Measurements from ENCODE around the gene PLD6.

PLD6 gene

DNA sequence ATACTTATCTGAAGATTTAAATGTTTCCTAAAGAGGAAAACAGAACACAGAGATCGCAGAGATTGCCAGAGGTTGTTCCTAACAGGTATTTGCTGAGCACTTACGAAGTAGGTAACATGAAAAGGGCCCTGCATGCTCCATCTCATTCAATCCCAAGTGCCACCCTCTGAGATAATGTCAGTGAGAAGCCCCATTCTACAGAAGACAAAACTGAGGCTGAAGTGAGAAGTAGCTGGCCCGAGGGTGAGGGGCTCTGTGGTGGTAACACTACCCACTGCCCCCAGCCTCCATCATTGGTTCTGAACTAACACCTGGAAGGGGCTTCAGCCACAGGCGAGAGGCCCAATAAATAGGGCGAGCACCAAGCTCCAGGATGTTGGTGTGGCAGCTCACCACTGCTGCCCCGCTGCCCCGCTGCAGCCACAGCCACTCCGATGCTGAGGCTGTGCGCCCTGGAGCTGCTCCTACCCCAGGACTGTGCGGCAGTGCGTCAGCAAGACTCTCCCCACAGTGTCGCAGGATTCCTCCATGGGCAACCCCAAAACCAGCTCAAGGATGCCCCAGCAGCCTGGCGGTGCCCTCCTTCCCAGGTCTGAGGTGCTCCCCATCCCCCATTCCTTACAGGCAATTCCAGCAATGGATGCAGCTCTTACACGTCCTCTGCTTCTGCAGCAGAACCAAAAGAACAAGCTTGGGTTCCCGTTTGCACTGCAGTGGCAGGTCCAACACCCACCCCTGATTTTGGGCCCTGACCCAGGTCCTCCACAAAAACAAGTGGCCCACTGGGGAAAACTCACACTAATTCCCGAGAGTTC, 20.5 kb upstream of the PLD6 start:
- FAIRE-seq, result no peak

DNA sequence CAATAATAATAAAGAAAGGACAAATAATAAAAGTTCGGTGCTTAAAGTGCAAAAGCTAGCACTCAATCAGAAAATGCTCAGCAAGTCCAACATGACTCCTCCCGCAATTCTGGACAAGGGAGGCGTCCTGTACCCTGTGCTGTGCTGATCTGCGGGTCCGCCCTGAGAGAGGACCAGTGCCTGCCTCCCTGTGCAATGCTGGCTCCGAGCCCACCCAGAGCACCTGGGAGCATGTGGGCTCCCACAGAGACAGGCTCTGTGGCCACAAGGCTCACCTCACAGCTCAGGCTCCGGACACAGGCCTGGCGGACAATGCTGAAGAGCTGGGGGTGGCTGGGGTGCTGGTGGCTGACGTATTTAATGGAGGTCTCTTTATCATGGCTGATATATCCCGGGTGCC, 19.8 kb upstream of the PLD6 start:
- no peak for FAIRE-seq

DNA sequence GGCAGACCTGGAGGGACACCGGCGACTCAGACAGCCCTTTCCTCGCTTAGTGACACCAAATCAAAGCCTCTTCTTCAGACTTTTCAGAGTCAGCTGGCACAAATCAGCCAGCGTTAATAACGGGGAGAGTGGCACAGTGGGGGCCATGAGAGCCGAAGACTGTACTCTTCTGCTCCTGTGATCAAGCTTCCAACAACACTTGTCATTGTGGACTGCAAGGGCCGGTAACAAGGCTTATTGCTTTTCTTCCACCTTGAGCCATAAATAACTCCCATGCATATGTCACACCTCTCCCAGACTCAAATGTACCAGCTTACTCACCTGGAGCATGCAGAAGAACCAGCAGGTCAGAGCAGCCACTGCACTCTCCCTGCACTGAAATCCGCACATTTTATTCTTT, 18.0 kb upstream of the PLD6 start:
- no peak for FAIRE-seq

DNA sequence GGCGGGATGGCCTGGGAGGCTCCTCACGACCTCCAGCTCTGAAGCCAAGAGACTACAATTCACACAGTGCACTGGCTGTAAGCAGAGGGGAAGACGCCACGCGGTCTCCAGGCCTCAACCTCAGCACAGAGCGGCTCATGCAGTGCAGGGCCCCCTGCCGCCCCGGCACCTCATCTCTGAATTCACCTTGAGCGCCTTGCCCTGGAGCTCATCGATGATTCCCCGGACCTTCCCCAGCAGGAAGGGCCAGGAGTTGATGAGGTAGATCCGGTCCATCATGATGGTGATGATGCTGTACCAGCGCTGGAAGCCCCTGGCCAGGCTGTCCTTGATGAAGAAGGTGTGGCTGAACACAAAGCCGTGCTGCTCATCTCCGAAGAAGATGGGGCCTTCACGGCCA, 17.6 kb upstream of the PLD6 start:
- FAIRE-seq, result no peak

DNA sequence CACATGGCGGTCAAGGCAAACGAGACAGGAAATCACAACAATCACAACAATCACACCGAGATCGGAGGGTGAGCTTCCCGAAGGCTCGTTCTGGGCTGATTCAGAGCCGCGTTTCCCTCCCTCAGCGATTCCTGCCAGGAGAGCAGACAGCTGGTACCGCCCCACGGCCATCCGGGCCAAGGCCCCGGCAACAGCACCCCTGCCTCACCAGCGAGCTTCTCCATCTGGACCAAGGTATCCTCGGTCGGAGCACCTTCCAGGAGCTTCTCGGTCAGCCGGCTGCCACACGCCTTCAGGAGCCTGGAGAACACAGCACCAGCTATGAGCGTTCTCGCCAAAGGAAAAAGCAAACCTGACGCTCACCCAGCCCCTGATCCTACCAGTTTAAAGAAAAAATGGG, 15.2 kb upstream of the PLD6 start:
- no peak for FAIRE-seq

DNA sequence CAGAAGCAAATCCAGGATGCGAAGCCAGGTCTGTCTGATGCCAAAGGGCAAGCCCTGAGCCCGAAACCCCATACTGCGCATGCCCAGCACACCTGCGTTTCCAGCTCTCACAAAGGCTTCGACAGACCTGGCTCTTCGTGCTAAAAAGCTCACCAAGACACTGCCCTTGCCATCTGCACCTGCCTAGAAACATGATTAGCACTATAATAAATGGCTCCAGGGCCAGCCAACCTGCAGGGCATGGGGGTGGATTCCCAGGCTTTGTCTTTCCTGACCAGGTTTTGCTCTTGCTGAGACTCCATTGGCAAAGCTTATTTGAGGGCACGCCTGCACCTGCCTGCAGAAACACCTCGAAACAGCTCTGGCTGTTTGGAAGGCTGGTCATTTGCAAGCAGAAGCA, 14.4 kb upstream of the PLD6 start:
- FAIRE-seq, result no peak

DNA sequence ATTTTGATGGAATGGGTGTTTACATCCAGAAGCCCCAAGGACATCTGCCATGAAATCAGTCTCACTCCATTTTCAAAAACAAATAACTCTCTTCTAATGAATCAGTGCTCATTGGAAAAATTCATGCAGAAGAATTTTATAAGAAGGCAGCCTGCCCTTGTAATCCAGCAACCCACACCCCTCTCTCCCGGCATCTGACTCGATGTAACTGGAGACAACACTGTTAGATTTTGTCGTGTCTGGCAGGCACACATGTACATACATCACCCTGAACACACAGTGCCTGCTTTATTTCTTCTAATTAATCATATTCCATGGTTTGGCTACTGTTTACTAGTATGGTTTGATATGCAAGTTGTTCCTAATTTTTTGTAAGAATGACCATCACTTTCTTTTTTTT, 11.9 kb upstream of the PLD6 start:
- FAIRE-seq, result no peak

DNA sequence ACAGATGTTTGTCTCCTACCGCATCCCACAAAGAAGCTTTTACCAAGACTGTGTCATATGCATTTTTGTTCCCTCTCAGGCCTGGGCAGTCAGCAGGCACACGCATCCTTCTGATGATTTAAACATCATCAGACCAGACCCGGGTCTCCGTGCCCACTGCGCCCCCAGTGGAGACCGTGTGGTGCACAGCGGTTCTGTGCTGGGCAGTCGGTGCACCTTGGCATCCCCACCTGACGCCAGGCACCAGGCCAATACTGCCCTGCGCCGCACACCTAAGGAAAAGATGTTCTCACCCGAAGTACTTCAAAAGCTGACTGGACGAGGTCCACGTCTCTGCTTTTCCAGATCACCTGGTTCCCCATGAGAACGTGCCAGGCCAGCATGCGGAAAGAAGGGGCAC, 10.6 kb upstream of the PLD6 start:
- FAIRE-seq, result no peak

DNA sequence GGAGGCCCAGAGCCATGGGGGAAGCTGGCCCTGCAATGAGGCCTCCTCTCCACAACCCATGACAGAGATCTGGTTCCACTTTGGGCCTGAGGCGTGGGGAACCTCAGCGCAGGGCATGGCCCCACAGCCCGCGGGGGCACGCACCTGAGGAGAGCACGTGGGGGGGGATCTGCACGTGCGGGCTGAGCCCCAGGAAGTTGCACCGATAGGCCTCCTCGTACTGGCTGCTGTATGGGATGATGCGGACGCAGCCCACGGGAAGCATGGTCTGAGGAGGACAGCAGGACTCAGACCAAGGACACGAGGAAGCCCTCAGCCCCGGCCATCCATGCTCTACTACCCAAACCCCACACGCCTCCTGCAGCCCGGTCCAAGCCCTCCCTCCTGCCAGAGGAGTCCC, 10.1 kb upstream of the PLD6 start:
- FAIRE-seq, result no peak

DNA sequence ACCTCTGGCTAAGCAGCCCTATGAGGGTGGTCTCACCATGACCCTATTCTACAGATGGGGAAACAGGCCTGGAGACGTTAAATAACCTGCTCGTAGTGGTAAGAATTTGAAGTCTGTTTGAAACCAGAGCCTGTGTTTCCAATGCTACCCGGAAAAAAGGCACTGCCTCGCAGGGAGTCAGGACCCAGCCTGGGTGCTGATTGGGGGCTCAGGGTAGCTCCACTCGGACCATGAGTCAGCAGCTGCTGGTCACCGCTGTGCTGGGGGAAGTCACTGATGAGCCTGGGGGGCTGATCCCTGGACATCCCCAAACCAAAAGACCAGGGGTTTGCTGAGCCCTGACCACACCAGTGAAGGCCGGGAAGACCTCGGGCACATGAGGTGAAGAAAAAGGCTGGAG, 9.4 kb upstream of the PLD6 start:
- FAIRE-seq, result no peak

DNA sequence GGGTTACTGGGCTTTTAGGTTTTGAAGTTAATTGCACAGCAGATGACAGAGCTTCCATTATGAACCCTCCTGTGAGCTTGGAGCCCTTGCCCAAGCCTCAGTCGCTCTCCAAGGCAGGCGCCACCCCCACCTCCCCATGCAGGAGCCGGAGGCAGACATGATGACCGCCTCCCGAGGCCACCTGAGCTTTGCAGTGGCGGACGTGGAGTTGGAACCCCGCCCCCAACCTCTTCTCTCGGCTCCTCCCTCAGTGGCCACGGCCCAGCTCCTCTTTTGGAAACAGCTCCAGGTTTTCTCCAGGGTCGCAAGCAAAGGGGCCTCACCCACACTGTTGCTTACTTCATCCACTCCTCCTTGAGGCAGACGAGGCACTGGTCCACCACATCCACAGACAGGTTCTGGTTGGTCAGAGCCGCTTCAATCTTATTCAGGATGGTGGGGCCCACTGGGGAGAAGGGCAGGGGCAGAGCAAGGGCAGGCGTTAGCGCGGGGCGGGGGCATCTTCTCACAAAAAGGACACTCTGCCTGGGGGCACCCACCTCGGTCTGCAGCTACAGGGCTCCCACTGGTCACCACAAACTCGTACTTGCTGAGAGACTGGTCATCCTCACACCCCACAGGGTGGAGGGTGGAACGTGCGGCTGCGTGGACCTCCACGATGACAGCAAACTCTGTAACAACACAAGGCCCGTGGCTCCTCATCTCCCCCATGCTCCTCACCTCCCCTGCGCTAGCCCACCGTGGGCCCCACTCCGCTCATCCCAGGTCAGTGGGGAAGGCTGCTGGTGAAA, 8.7 kb upstream of the PLD6 start:
- no peak for FAIRE-seq

DNA sequence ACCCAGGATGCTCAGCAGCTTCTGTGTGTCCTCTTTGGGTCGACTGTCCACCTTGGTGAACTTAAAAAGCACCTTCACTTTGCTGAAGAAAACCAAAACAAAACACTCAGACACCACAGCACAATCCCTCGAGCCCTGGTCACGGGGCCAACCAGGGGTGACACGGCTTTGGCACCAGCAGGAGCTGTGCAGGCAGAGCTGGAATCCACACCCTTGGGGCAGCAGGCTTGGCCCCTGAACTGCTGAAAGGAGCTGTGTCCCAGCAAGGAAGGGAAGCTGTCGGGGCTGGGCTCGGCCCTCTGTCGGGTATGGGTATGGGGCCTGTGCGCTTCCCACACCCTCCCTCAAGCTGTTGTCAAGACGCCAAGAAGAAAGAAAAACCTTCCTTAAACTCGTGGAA, 7.6 kb upstream of the PLD6 start:
- FAIRE-seq, result no peak

DNA sequence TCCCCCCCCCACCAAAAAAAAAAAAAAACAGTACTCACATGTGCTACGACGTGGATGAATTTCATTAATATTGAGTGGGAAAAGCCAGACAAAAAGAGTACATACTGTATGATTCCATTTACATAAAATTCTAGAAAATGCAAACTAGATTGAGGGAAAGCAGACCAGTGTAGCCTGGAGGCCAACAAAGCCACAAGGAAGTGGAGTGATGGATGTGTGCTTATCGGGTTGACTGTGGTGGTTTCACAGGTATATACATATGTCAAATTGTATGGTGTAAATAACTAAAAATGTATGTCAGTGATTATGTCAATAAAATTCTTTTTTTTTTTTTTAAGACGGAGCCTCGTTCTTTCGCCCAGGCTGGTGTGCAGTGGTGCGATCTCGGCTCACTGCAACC, 1.9 kb upstream of the PLD6 start:
- no peak for FAIRE-seq

DNA sequence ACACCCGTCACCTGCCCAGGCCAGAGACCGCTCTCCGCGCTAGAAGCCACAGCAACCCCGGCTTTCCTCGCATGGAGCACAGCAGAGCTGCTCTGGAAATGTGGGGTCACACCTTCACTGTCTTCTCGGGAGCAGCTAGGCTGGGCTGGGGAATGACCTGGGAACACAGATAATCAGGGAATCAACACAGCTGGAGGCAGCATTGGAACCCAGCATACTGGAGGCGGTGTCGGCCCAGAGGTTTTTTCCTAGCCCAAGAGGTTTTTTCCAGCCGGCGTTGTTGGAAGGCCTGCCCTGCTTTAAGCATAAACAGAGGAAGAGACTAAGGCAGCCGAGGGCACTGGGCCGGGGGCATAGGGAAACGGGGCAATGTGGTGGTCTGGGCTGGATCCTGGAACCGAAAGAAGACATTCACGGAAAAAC, 791 bp upstream of the PLD6 start:
- FAIRE-seq, result no peak

DNA sequence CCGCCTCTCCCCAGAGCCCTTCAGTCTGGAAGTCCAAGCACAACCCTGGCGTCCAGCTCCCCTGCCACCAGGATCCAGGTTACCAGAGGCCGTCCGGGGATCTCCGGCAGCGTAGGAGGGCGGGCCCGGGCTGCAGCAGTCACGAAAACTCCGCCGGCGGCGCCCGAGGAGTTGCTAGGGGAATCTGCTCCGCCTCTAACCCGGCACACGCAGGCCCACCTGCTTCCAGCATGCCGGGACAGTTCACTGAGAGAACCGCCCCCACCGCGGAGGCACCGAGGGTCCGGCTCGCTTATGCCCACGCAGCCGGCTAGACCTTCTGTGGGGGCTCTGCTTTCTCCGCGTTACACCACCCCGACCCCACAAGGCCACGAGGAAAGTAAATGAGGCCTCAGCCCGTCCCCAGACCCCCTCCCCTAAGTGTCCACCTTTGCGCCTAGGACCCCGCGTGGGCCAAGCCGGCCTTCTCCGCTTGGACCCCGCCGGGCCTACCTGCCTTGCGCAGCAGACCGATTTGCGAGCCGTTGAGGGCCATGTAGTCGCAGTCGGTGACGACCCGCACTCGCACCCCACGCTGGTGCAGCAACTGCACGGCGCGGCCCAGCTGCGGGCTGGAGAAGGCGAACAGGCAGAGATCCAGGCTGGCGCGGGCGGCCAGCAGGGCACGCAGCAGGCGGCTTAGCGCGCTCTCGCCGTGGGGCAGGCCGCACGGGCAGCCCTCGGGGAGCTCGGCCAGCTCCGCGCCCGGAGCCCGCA, 587 bp downstream of the PLD6 start:
- no peak for FAIRE-seq

DNA sequence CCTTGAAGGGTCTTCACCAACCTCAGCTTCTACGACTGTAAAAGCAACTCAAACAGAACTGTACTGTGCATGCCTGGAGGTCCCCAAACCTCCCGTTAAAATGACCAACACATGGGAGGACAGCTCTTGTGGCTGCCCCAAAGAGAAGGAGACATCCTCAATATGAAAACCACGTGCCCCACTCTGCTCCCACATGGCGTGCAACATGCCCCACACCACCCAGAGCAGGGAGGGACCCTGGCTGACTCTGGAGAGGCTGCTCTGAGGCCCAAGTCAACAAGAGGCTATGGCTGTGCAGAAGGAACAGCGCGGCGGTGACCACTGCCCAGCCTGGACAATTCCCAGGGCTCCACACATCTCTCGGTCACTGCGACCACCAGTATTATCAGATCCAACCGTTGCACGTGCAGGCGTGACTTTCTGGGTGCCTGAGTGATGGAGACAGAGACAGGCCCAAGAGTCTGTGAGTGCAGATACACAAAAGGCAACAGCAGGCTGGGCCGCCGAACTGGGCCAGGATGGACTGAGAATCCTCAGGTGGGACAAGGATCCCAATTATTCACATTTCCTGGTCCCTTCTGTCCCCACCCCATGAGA, 1.4 kb downstream of the PLD6 start:
- no peak for FAIRE-seq

DNA sequence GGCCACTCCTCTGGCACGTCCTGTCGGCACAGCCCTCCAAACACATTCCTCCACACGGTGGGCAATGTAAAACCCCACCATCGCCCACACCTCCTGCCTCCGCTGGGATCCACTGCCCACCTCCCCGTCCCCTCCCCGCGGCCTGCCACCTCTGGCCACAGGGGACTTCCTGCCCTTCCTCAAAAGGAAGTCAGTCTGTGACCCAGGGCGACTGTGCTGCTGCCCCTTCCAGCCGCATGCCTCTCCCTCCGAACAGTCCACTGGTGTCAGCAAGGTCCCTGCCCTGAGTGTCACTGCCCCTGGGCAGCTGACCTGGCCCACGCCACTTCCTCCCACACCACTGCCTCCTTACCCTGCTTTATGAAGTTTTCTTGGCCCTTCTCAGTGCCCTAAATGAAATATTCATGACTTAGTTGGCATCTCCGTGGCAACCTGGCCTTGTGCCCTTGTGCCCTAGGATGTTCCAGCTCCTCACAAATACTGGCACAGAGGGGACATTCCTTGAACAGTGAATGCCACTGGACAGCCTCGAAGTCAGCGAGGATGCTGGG, 2.0 kb downstream of the PLD6 start:
- no peak for FAIRE-seq

DNA sequence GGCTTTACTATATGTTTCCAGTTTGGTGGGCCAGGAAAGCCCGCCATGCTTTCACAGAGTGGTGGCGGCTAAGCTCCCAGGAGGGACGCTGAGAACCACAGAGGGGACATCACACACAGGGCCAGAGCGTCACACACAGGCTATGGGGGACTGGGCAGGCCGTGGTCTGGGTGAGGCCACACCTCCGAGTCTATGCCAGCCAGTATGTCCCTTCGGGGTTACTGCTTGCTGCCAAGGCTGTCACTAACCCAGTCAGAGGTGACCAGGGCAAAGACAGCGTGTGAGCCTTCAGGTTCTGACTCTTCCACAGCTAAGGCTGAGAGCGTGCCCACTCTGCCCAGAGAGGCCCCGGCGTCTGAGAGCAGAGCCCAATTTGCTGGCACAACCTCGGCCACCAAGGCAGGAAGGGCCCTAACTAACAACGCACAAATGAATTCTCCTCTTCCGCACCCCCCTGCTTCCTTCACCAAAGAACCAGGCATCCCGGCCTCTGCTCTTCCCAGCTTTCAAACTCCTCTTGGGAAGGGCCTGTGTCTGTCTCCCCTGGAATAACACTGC, 2.9 kb downstream of the PLD6 start:
- no peak for FAIRE-seq

DNA sequence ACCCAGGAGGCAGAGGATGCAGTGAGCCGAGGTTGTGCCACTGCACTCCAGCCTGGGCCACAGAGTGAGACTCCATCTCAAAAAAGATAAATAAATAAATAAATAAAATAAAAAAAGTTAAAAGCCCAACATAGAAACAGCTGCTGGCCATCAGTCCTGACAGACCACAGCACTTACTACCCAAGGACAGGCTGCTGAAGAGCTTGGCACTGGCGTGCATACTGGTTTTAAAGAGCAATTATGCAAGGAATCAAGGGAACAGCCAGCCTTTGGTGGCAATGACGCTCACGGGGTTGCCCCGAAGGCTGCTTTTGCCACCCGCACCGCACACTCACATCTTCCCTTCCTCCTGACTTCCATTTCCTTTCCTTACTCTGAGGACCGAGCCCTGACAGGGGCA, 4.2 kb downstream of the PLD6 start:
- FAIRE-seq, result no peak

DNA sequence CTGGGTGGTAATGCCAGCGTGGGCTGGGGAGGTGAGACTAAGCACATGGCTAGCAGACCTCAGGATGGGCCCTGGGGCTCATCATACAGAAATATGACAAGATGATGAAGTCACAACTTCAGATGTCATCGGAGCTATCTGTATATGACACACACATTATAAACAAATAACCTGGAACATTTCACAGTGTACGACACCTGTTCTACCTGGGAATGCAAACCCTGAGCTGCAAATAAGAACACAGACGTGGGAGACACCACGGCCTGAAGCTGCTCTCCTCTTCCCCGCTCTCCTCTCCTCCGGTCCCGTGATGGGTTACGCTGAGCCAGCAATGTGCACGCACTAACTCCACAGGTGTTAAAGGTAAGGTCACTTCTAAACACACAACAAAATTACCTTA, 4.9 kb downstream of the PLD6 start:
- FAIRE-seq, result no peak

DNA sequence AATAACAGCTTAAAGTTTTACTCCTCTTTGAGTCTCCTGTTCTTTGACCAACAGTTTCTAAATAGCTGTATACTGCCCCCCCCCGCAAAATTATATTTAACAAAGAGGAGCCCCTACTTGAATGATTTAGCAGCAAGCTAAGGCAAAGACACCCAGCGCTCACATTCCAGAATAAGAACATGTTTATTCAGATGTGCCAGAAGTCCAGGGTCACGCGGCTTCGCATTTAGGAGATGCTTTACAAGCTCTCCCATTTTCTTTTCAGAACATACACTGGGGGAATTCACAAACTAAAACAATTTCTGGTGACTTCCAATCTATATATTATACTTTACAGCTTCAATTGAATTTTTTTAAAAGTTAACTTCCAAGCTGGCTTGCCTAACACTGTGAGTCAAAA, 5.3 kb downstream of the PLD6 start:
- no peak for FAIRE-seq

DNA sequence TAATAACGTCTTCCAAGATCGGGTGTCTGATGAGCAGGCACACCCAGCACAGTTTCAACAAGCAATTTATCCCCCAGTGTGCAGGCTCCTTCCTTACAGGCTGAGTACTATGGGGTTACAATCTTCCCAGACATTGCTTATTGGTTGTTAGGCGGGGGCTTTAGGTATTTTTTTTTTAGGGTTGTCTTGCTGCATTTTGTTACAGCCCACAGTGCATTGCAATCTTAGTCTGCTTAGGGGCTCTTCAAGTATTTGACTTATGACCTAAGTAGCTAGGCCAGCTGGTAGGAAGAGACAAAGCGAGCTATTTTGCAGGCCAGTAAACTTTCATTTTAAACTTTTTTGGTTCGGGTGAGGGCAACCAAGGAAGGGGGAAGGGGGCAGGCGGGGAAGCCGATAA, 5.8 kb downstream of the PLD6 start:
- no peak for FAIRE-seq

DNA sequence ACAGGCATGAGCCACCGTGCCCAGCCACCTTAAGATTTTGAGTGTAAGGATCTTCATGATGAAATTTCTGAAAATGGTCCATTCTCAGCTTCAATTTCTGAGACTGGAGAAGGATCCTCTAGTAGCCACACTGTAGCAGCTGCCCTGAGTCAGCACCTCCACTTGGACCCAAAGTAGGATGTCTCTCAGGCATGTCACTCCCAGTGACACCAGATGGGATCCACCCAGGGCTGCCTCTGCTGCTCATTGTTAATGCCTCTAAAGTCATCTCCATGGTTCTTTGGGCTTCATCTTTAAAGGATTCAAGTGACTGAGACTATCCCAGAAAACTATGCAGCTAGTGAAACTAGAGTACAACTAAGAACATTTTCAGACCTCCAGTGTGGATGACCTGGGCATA, 7.9 kb downstream of the PLD6 start:
- no peak for FAIRE-seq

All from A204.1 (cell line).